ENCODE data around the gene EPB41. TPM values are rescaled to one million over a fixed set of nuclear protein-coding genes. Genes with fewer than 3 reads are reported as not detected.
A peak's percentile ranks its signal among the peaks of the same experiment; 100 is the strongest.

EPB41 gene
- total and polyA plus RNA-seq, 2 of the 4 experiments (the other 2 are of a cell fraction): 4.6 to 10.0 TPM

- peak overlapping the region; percentile 29; the same call in 1 of the 2 replicates for H3K18ac ChIP-seq (ENCODE audit: low read depth, low read length)
- 0 out of 2 replicates have a peak overlapping the region, but pooled peaks have one; percentile 35 for H2BK20ac ChIP-seq (ENCODE audit: low read depth, low read length)
- TF ChIP-seq NFE2L2 (IDR thresholded peaks at IDR 0.05; ENCODE audit: low read depth, low read length): peak; percentile 44; the same call in 1 of the 2 replicates
- TF ChIP-seq USF2 (IDR thresholded peaks at IDR 0.05; ENCODE audit: low read depth, low read length): no peak
- peak; percentile 65 for TF ChIP-seq MAFK (IDR thresholded peaks at IDR 0.05; ENCODE audit: low read depth, low read length)
- no peak overlapping the region for H3K9ac ChIP-seq (ENCODE audit: low read depth, low read length)
- H2AK9ac ChIP-seq (replicated peaks; ENCODE audit: low read depth, low read length, poor library complexity): no peak overlapping the region
- no peak overlapping the region; the same call in 1 of the 2 replicates for H4K5ac ChIP-seq (ENCODE audit: low read depth, low read length)
- no peak overlapping the region for H3K23ac ChIP-seq (ENCODE audit: low read depth, low read length)
- H3K79me1 ChIP-seq (ENCODE audit: low read depth in 1 of 2, low read length in 2 of 2): no peaks in the 10 kb centered on the region
- no peaks in the 10 kb centered on the region for H3K9me1 ChIP-seq (ENCODE audit: insufficient read depth, low read length)
- no peak overlapping the region for H3K4me3 ChIP-seq (ENCODE audit: insufficient read depth, low read depth, low read length)
- no peak overlapping the region for H3K56ac ChIP-seq (ENCODE audit: extremely low read depth, insufficient read depth, low read length)
- H3K9me3 ChIP-seq (ENCODE audit: control insufficient read depth, insufficient read depth, low read length): no peaks in the 10 kb centered on the region
- H3K14ac ChIP-seq (replicated peaks; ENCODE audit: low read depth, low read length): no peak overlapping the region; the same call in 1 of the 2 replicates
- no peak overlapping the region for H3K27ac ChIP-seq (ENCODE audit: insufficient read depth, low read length)
- H2BK15ac ChIP-seq (ENCODE audit: low read depth, low read length): no peak overlapping the region
- no peak overlapping the region for H4K91ac ChIP-seq (ENCODE audit: insufficient read depth, low read depth, low read length)
- H4K8ac ChIP-seq (ENCODE audit: low read depth in 2 of 2, low read length in 2 of 2): no peak overlapping the region
- ChIA-PET CTCF (no interaction called here), POLR2A (ENCODE audit: unreplicated experiment) (no interaction called here)
- no peak overlapping the region for H2BK120ac ChIP-seq (ENCODE audit: low read depth, low read length)
- H3K4me2 ChIP-seq (ENCODE audit: low read depth, low read length): no peak overlapping the region
- no peak overlapping the region for H2AK5ac ChIP-seq (ENCODE audit: low read depth, low read length)
- no peak overlapping the region for H3K4ac ChIP-seq (ENCODE audit: low read depth, low read length)
- BruUV-seq (replicated peaks): no TSS peak
- H3K4me1 ChIP-seq (ENCODE audit: control insufficient read depth, insufficient read depth, low read length): peaks cover 4% of the 10 kb centered on the region; the same call in 1 of the 2 replicates
- DNase-seq (peak; percentile 47), ATAC-seq (ENCODE audit: low read depth) (peak; percentile 72)
- no peaks in the 10 kb centered on the region for H3K27me3 ChIP-seq (ENCODE audit: control insufficient read depth, insufficient read depth, low read length)
- intact Hi-C loops (cut with micrococcal nuclease): no loop called here
- no peaks in the 10 kb centered on the region for H4K20me1 ChIP-seq (ENCODE audit: insufficient read depth, low read length)
- WGBS, 2 experiments (ENCODE audit: extremely low coverage in 2 of 2, insufficient read length in 1 of 2): no CpG with 5 or more reads among the region's 1 CpG
- no peaks in the 10 kb centered on the region for H3K36me3 ChIP-seq (ENCODE audit: control insufficient read depth, insufficient read depth, low read length)
- no peak overlapping the region for H2AFZ ChIP-seq (replicated peaks; ENCODE audit: low read length, poor library complexity)
- dilution Hi-C loops (cut with HindIII; ENCODE audit: low sequenced_read_pairs, unreplicated experiment): no loop called here
- H2BK5ac ChIP-seq (ENCODE audit: low read depth, low read length, poor library complexity, severe bottlenecking): no peak overlapping the region
- in situ Hi-C loops (cut with MboI; ENCODE audit: low sequenced_read_pairs): no loop called here
These were observed 140.8 kb downstream of the EPB41 start for GRCh38 chr1:29055160-29055559.

All from IMR-90 (cell line).